ENCODE measurements around the gene TRAFD1. TPM values are rescaled to one million over a fixed set of nuclear protein-coding genes. Genes with fewer than 3 reads are reported as not detected.

Gene TRAFD1
- total RNA-seq, 1 experiment from 2014 or later: 25.5 TPM

DNA sequence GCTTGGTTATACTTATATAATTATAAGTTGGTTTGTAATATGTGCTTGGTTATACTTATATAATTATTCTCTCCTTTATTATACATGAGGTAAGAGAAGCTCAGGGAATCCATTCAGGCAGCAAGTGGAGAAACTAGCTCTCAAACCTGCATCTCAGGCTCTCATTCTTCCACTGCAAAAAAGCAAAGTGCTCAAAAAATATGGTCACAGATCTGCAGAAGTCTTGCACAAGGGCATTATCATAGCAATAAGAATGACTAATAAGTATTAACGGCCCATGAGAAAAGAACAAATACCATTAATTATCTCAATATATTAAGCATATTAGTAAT lies 476 bp upstream of the TRAFD1 start:
- Histone ChIP-seq H3K9ac (ENCODE audit: low read length) (no peak overlapping the region), H3K27ac (ENCODE audit: low read depth, low read length) (no peak overlapping the region), H3K36me3 (ENCODE audit: control insufficient read depth in 1 of 2, insufficient read depth in 2 of 2, low read length in 2 of 2) (no peaks in the 10 kb centered on the region), H3K27me3 (ENCODE audit: insufficient read depth, low read length) (no peaks in the 10 kb centered on the region), H3K4me3 (replicated peaks in 1 of 2; ENCODE audit: low read depth in 1 of 2, low read length in 2 of 2) (peak overlapping the region; percentile 93 to 95), H3K79me2 (ENCODE audit: insufficient read depth, low read length) (peaks cover 4% of the 10 kb centered on the region; the same call in 1 of the 2 replicates), H3K4me1 (ENCODE audit: control insufficient read depth in 1 of 2, insufficient read depth in 2 of 2, low read length in 2 of 2) (peaks cover 34 to 67% of the 10 kb centered on the region in 2 experiments), H3K9me2 (ENCODE audit: insufficient read depth) (no peaks in the 10 kb centered on the region), H4K20me1 (ENCODE audit: insufficient read depth) (no peaks in the 10 kb centered on the region), H2AFZ (ENCODE audit: low read depth, low read length, poor library complexity, severe bottlenecking) (peak overlapping the region; percentile 59), H3K4me2 (ENCODE audit: low read length) (peak overlapping the region; percentile 77), H3K9me3 (ENCODE audit: control insufficient read depth in 1 of 2, insufficient read depth in 1 of 2, low read depth in 1 of 2, low read length in 2 of 2) (no peaks in the 10 kb centered on the region)
- ATAC-seq: peak; percentile 2; the same call in 1 of the 2 replicates
- BruUV-seq (replicated peaks): no TSS peak
- ChIA-PET RAD21 (ENCODE audit: low non-redundant PET in 1 of 2, low total read pairs in 2 of 2, uncharacterized antibody in 2 of 2, unreplicated experiment in 2 of 2) (no interaction called here), CTCF (no interaction called here), POLR2A (interaction anchor here (1.0 to 2.3 kb wide), 4 partner anchors 8 to 20 kb away, joined by 3 to 7 read pairs (median 6); partner anchors contain the start of gene NAA25)
- DNase-seq (ENCODE audit: low read depth, low spot score): no peak
- TF ChIP-seq CBX3 (IDR thresholded peaks at IDR 0.05; ENCODE audit: low read depth) (no peak), EGR1 (IDR thresholded peaks at IDR 0.05; ENCODE audit: low read depth) (no peak; the same call in 1 of the 2 replicates), FOSL1 (IDR thresholded peaks at IDR 0.05; ENCODE audit: low read depth) (no peak), SIN3A (IDR thresholded peaks at IDR 0.05; ENCODE audit: low read depth) (no peak), YY1 (IDR thresholded peaks at IDR 0.05; ENCODE audit: extremely low read depth, insufficient replicate concordance, low read depth, low read length) (no peak), POLR2AphosphoS5 (IDR thresholded peaks at IDR 0.05; ENCODE audit: low read depth, low read length) (no peak), ELF1 (IDR thresholded peaks at IDR 0.05; ENCODE audit: borderline replicate concordance, low read depth) (no peak), SP1 (IDR thresholded peaks at IDR 0.05; ENCODE audit: low read depth) (no peak), ZFX (IDR thresholded peaks at IDR 0.05) (no peak), SRF (IDR thresholded peaks at IDR 0.05; ENCODE audit: low read depth) (no peak)
- TF ChIP-seq, protein P1, sequence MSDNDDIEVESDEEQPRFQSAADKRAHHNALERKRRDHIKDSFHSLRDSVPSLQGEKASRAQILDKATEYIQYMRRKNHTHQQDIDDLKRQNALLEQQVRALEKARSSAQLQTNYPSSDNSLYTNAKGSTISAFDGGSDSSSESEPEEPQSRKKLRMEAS (IDR thresholded peaks at IDR 0.05): no peak
- TF ChIP-seq, protein P2, sequence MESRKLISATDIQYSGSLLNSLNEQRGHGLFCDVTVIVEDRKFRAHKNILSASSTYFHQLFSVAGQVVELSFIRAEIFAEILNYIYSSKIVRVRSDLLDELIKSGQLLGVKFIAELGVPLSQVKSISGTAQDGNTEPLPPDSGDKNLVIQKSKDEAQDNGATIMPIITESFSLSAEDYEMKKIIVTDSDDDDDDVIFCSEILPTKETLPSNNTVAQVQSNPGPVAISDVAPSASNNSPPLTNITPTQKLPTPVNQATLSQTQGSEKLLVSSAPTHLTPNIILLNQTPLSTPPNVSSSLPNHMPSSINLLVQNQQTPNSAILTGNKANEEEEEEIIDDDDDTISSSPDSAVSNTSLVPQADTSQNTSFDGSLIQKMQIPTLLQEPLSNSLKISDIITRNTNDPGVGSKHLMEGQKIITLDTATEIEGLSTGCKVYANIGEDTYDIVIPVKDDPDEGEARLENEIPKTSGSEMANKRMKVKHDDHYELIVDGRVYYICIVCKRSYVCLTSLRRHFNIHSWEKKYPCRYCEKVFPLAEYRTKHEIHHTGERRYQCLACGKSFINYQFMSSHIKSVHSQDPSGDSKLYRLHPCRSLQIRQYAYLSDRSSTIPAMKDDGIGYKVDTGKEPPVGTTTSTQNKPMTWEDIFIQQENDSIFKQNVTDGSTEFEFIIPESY (IDR thresholded peaks at IDR 0.05; ENCODE audit: extremely low read depth, insufficient replicate concordance, low read length): no peak
- intact Hi-C loops (cut with micrococcal nuclease): no loop called here

Measured in HCT116 (cell line).